Heart left ventricle (tissue), 13 donors: ENCODE results near the gene TREM2.

Source experiments
- POLR2A ChIP-seq, 2 donors: fragments of 450-650 bp; IDR thresholded peaks; one replicate each; pipeline ENCODE4 v1.6.1; 2017; ENCODE audit warnings: antibody characterized with exemption in 2 of 2, mild to moderate bottlenecking in 2 of 2, moderate library complexity in 2 of 2
- TF ChIP-seq, protein P1 (sequence below), 12 donors: fragments of 200-600 bp; sonication (generic) in 4 of 12; IDR thresholded peaks; one replicate each; pipeline versions ENCODE4 v1.5.0 to v1.8.0; 2018 to 2022; ENCODE audit warnings: antibody characterized with exemption in 12 of 12, mild to moderate bottlenecking in 5 of 12
- donor health status: ischemic (EF 13 %, LVEDD 7.1; RV severe dilation, severe dysfunction).
- donor health status: DM: no; HTN: yes; CAD: no.
- donor health status: DM: no; HTN: no; CAD: no.
- donor health status: ischemic (EF 25% LVEDD 6.9; RV normal size, moderate dysfunction).
- donor health status: ischemic (EF 25% LVEDD 5.7; RV mildly dilated, moderate dysfunction).
- donor health status: ischemic (EF 35%, LVEDD 5.7; RV mildly dilated, moderate dysfunction).
- donor health status: nonischemic (EF 11% LVEDD 7.7; RV severe dilation, severe dysfunction).
- donor health status: DM: yes; HTN: yes; CAD: no.
- donor health status: PGD.
- donor health status: ischemic (EF 29% LVEDD 5.4; RV normal size, mild dysfunction).
- donor health status: nonischemic (EF 23%, LVEDD 6.1; RV moderate dilation, normal function).

GRCh38 chr6:41159415-41160082 is 3.4 kb downstream of the TREM2 start:
- no peak for TF ChIP-seq POLR2A (IDR thresholded peaks at IDR 0.05)
- TF ChIP-seq, protein P1, sequence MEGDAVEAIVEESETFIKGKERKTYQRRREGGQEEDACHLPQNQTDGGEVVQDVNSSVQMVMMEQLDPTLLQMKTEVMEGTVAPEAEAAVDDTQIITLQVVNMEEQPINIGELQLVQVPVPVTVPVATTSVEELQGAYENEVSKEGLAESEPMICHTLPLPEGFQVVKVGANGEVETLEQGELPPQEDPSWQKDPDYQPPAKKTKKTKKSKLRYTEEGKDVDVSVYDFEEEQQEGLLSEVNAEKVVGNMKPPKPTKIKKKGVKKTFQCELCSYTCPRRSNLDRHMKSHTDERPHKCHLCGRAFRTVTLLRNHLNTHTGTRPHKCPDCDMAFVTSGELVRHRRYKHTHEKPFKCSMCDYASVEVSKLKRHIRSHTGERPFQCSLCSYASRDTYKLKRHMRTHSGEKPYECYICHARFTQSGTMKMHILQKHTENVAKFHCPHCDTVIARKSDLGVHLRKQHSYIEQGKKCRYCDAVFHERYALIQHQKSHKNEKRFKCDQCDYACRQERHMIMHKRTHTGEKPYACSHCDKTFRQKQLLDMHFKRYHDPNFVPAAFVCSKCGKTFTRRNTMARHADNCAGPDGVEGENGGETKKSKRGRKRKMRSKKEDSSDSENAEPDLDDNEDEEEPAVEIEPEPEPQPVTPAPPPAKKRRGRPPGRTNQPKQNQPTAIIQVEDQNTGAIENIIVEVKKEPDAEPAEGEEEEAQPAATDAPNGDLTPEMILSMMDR (IDR thresholded peaks at IDR 0.05): no peak
